Breast epithelium (tissue), 3 donors: ENCODE results near the gene OGFOD1.

ENCODE experiments used
- CTCF ChIP-seq, 3 donors: fragments of 450-650 bp; IDR thresholded peaks; one replicate each; pipeline ENCODE4 v1.5.1; 2016 to 2017; ENCODE audit warnings: antibody characterized with exemption in 3 of 3, mild to moderate bottlenecking in 3 of 3, moderate library complexity in 3 of 3
- POLR2A ChIP-seq: fragments of 450-650 bp; IDR thresholded peaks from one replicate; pipeline ENCODE4 v1.6.1; 2016; ENCODE audit warnings: antibody characterized with exemption, mild to moderate bottlenecking, moderate library complexity
- POLR2AphosphoS5 ChIP-seq, 3 donors: sonication (generic); formaldehyde crosslinking; IDR thresholded peaks; one replicate each; pipeline ENCODE4 v1.6.1; 2017; ENCODE audit warnings: antibody characterized with exemption in 3 of 3

- TF ChIP-seq POLR2AphosphoS5 (IDR thresholded peaks at IDR 0.05) (no peak), POLR2A (no peak), CTCF (IDR thresholded peaks at IDR 0.05) (no peak)
These were observed 65.9 kb downstream of the OGFOD1 start for GRCh38 chr16:56517206-56517605.
